ENCODE results near the gene CCSER1.

DNA sequence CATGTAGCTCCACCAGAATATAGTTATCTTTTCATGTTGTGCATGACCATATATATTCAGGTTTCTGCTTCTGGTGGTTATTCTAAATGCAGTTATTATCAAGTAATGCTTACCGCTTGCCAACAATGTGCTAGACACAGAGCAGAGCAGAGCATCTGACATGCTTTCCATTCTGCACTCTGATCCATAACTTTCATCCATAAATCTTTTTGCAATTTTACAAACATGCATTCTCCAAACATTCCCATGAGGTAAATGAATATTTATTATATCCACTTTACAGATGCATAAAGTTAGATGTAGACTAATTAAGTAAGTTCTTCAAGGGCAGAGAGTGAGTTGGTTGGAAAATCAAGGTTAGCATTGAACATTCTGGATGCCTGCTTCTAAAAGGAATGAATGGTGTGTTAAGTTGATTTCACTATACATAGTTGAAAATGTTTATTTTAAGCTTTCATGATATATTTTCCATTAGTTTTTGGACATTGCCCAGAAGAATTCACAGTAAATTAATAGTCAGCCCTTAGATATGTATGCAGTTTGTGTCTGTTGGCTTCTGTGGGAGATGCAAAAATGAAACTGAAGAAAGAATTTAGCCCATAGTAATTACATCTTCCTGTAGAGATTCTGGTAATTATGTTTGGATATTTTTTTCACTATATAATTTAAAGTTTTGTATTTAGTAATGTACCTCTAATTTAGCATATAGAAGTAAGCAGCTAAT lies 867.8 kb downstream of the CCSER1 start:
- no peak for TF ChIP-seq POLR2AphosphoS5 (IDR thresholded peaks at IDR 0.05; ENCODE audit: borderline replicate concordance, low read depth, low read length)
- TF ChIP-seq EZH2 (IDR thresholded peaks at IDR 0.05) = no peak
- no peak for TF ChIP-seq FOXP2 (optimal IDR thresholded peaks at IDR 0.05; ENCODE audit: control extremely low read depth, extremely low read length, insufficient read depth)

Data from SK-N-MC (cell line).